B cell (primary cell): ENCODE measurements around the gene CACNA1G. TPM values are rescaled to one million over a fixed set of nuclear protein-coding genes. Genes with fewer than 3 reads are reported as not detected.

Source experiments
- ATAC-seq: fragments of 200-7000 bp; cut with Tn5 transposase; one replicate; pipeline ENCODE4 v1.10.0; 2021; ENCODE audit warnings: low read depth, mild to moderate bottlenecking, moderate number of reproducible peaks, moderate library complexity
- CTCF ChIA-PET: fragments of 350-600 bp; sonication (Branson Sonifier 250); formaldehyde crosslinking; loops from one replicate; lab custom pipeline; 2021; ENCODE audit warnings: antibody characterized with exemption, inconsistent platforms; lab: Charles Lee
- POLR2A ChIA-PET: fragments of 350-600 bp; sonication (Branson Sonifier 250); formaldehyde crosslinking; loops from one replicate; lab custom pipeline; 2021; ENCODE audit warnings: antibody characterized with exemption; lab: Charles Lee
- DNase-seq: peaks from one replicate; pipeline ENCODE4 v3.0.0; 2013
- H2AFZ ChIP-seq: 2 replicates; pipeline ENCODE4 v1.6.1; 2012; ENCODE audit warnings: mild to moderate bottlenecking, low read depth, low read length; ENCODE audit not compliant: insufficient read depth, poor library complexity, severe bottlenecking
- H3K27ac ChIP-seq, 2 donors: 1 replicate in 1 of 2; 2 replicates in 1 of 2; pipeline ENCODE4 v1.5.1; 2012 to 2013; ENCODE audit warnings: low read length in 2 of 2, mild to moderate bottlenecking in 2 of 2, moderate library complexity in 1 of 2
- H3K27me3 ChIP-seq, 4 experiments: fragments of 200-600 bp in 1 of 4; sonication (generic) in 1 of 4; replicated peaks in 1 of 4; 1 replicate in 2 of 4; 2 replicates in 2 of 4; pipeline versions ENCODE4 v1.6.1 to v1.7.0; 2013 to 2016; ENCODE audit warnings: low read length in 3 of 4, mild to moderate bottlenecking in 2 of 4, mixed read lengths in 1 of 4, moderate library complexity in 1 of 4; ENCODE audit not compliant: insufficient read depth in 4 of 4, control insufficient read depth in 3 of 4; ENCODE audit errors: control extremely low read depth in 1 of 4
- H3K36me3 ChIP-seq, 2 experiments: replicated peaks in 1 of 2; 1 replicate in 1 of 2; 2 replicates in 1 of 2; pipeline versions ENCODE4 v1.6.1 to v1.7.1; 2013; ENCODE audit warnings: low read length in 1 of 2; ENCODE audit not compliant: insufficient read depth in 2 of 2, control insufficient read depth in 1 of 2; ENCODE audit errors: control extremely low read depth in 1 of 2, extremely low read depth in 1 of 2
- H3K4me1 ChIP-seq, 2 donors: fragments of 200-600 bp in 1 of 2; sonication (generic) in 1 of 2; 1 replicate in 1 of 2; 2 replicates in 1 of 2; pipeline versions ENCODE4 v1.5.1 to v1.6.1; 2013 to 2017; ENCODE audit warnings: low read length in 2 of 2; ENCODE audit not compliant: control insufficient read depth in 2 of 2, insufficient read depth in 2 of 2
- H3K4me2 ChIP-seq: replicated peaks from 2 replicates; pipeline ENCODE3; 2012; ENCODE audit warnings: mild to moderate bottlenecking, low read depth, low read length; ENCODE audit not compliant: poor library complexity, severe bottlenecking
- H3K4me3 ChIP-seq, 5 experiments: fragments of 200-600 bp in 1 of 5; sonication (generic) in 1 of 5; 1 replicate in 3 of 5; 2 replicates in 2 of 5; pipeline versions ENCODE4 v1.5.1 to v1.7.0; 2011 to 2016; ENCODE audit warnings: low read length in 4 of 5, mild to moderate bottlenecking in 4 of 5, low read depth in 2 of 5, control low read depth in 1 of 5, moderate library complexity in 1 of 5; ENCODE audit not compliant: insufficient read depth in 1 of 5; ENCODE audit errors: control extremely low read depth in 1 of 5, extremely low read depth in 1 of 5
- H3K79me2 ChIP-seq: fragments of 200-600 bp; sonication (generic); one replicate; pipeline ENCODE4 v1.6.0; 2016; ENCODE audit warnings: low read length; ENCODE audit not compliant: control insufficient read depth, insufficient read depth
- H3K9ac ChIP-seq: fragments of 200-600 bp; sonication (generic); 2 replicates; pipeline ENCODE4 v1.6.1; 2017; ENCODE audit warnings: mild to moderate bottlenecking, low read length, moderate library complexity
- H3K9me3 ChIP-seq, 3 donors: one replicate each; pipeline versions ENCODE4 v1.6.1 to v1.7.1; 2013; ENCODE audit warnings: low read length in 2 of 3; ENCODE audit not compliant: control insufficient read depth in 2 of 3, insufficient read depth in 1 of 3; ENCODE audit errors: control extremely low read depth in 1 of 3
- H4K20me1 ChIP-seq: 2 replicates; pipeline ENCODE4 v1.6.0; 2012; ENCODE audit warnings: mild to moderate bottlenecking, low read length; ENCODE audit not compliant: insufficient read depth, control insufficient read depth, poor library complexity, severe bottlenecking
- H3K27ac Mint-ChIP-seq: one replicate; pipeline ENCODE4 v1.8.0; 2021; ENCODE audit warnings: mixed read lengths
- H3K27me3 Mint-ChIP-seq: one replicate; pipeline ENCODE4 v1.8.0; 2021; ENCODE audit warnings: mixed read lengths
- H3K4me1 Mint-ChIP-seq: one replicate; pipeline ENCODE4 v1.8.0; 2021; ENCODE audit warnings: mixed read lengths
- H3K4me3 Mint-ChIP-seq: one replicate; pipeline ENCODE4 v1.8.0; 2021; ENCODE audit warnings: mixed read lengths
- H3K9me3 Mint-ChIP-seq: one replicate; pipeline ENCODE4 v1.8.0; 2022; ENCODE audit warnings: mixed read lengths; ENCODE audit not compliant: insufficient read depth
- CTCF ChIP-seq: fragments of 200-600 bp; IDR thresholded peaks from one replicate; pipeline ENCODE4 v1.8.0; 2022; ENCODE audit warnings: antibody characterized with exemption, mild to moderate bottlenecking
- EZH2 ChIP-seq: IDR thresholded peaks from 2 replicates; pipeline ENCODE4 v1.6.1; 2012; ENCODE audit warnings: borderline replicate concordance, low read depth, mild to moderate bottlenecking, moderate library complexity, low read length; ENCODE audit not compliant: insufficient read depth, poor library complexity, severe bottlenecking
- WGBS: methylation state at CpG from one replicate; pipeline ENCODE4 v1.1.5; 2013; ENCODE audit warnings: missing lambda C conversion rate; ENCODE audit not compliant: insufficient coverage; 5-methylcytosine and 5-hydroxymethylcytosine counted together
- intact Hi-C: fragments of 100-400 bp; cut with micrococcal nuclease; formaldehyde crosslinking; loops from one replicate; pipeline ENCODE4 v1.10.0; 2022
- polyA plus RNA-seq: library from polyadenylated mRNA; depleted of rRNA; stranded (reverse); fragments of >200 nt; gene quantifications from 2 replicates; pipeline ENCODE4 v1.2.3, GENCODE V29; 2012
- total RNA-seq, 2 donors: library from RNA; stranded (reverse); fragments of 120-200 nt in 1 of 2; gene quantifications; 1 replicate in 1 of 2; 2 replicates in 1 of 2; pipeline versions ENCODE4 v1.2.3 to v1.2.4, GENCODE V29; 2013 to 2022

The CACNA1G gene
- total and polyA plus RNA-seq, 2 donors (not counting 1 experiment from before 2014, with no cell fraction given): 0.12 TPM; not detected in 1

- Histone ChIP-seq H3K9me3 (peaks cover 0 to 3% (median 0%) of the 10 kb centered on the region in 3 donors), H3K9ac (no peak overlapping the region), H3K79me2 (no peaks in the 10 kb centered on the region), H3K4me2 (no peak overlapping the region), H3K27me3 (no peaks in the 10 kb centered on the region), H4K20me1 (no peaks in the 10 kb centered on the region), H3K4me3 (no peak overlapping the region), H2AFZ (no peak overlapping the region), H3K36me3 (no peaks in the 10 kb centered on the region), H3K27ac (no peak overlapping the region), H3K4me1 (no peaks in the 10 kb centered on the region)
- ATAC-seq (no peak), DNase-seq (no peak)
- TF ChIP-seq CTCF (no peak), EZH2 (no peak)
- Mint-ChIP-seq H3K27ac (no peak overlapping the region), H3K9me3 (no peaks in the 10 kb centered on the region), H3K4me3 (no peak overlapping the region), H3K27me3 (peaks cover 11% of the 10 kb centered on the region), H3K4me1 (no peaks in the 10 kb centered on the region)
- CTCF ChIA-PET: no interaction called here
- intact Hi-C loops: no loop called here
- WGBS: 81% methylated on average over 9 of the region's 10 CpGs
- POLR2A ChIA-PET: no interaction called here
Observed at GRCh38 chr17:50589095-50589705, 28.7 kb downstream of the CACNA1G start.

GRCh38 chr17:50590946-50591737 is 30.6 kb downstream of the CACNA1G start:
- intact Hi-C loops: no loop called here
- peaks cover 0 to 3% (median 0%) of the 10 kb centered on the region in 4 experiments for H3K27me3 ChIP-seq
- no peak for TF ChIP-seq CTCF
- TF ChIP-seq EZH2: no peak
- Mint-ChIP-seq H3K4me1 (no peaks in the 10 kb centered on the region), H3K27ac (no peak overlapping the region), H3K4me3 (no peak overlapping the region), H3K27me3 (peaks cover 16% of the 10 kb centered on the region), H3K9me3 (no peaks in the 10 kb centered on the region)
- H4K20me1 ChIP-seq: no peaks in the 10 kb centered on the region
- H3K4me2 ChIP-seq: no peak overlapping the region
- ChIA-PET POLR2A (no interaction called here), CTCF (no interaction called here)
- H3K4me3 ChIP-seq: no peak overlapping the region
- no peak for ATAC-seq
- no peaks in the 10 kb centered on the region for H3K36me3 ChIP-seq
- no peak overlapping the region for H2AFZ ChIP-seq
- no peak for DNase-seq
- H3K9ac ChIP-seq: no peak overlapping the region
- H3K4me1 ChIP-seq: no peaks in the 10 kb centered on the region
- 94% methylated on average over 22 of the region's 24 CpGs for WGBS
- H3K9me3 ChIP-seq: peaks cover 0 to 3% (median 0%) of the 10 kb centered on the region in 3 donors
- H3K27ac ChIP-seq: no peak overlapping the region
- no peaks in the 10 kb centered on the region for H3K79me2 ChIP-seq
